PC-3 (cell line): Measurements from ENCODE around the gene RAB20. TPM values are rescaled to one million over a fixed set of nuclear protein-coding genes. Genes with fewer than 3 reads are reported as not detected.

Experiments
- ATAC-seq: fragments of 200-7000 bp; cut with Tn5 transposase; 2 replicates; pipeline ENCODE4 v1.9.1; 2020; ENCODE audit warnings: mild to moderate bottlenecking, moderate library complexity
- BruUV-seq: library from RNA; stranded (reverse); fragments of 400-500 nt; replicated peaks from 2 replicates; lab custom pipeline; 2021; lab: Mats Ljungman, UMichigan
- CTCF ChIA-PET: fragments of 300-600 bp; sonication (Branson Sonifier 250); formaldehyde crosslinking; loops from one replicate; lab custom pipeline; 2022; ENCODE audit warnings: antibody characterized with exemption; lab: Charles Lee
- POLR2A ChIA-PET: fragments of 300-600 bp; sonication (Branson Sonifier 250); formaldehyde crosslinking; loops from one replicate; lab custom pipeline; 2022; ENCODE audit warnings: antibody characterized with exemption; ENCODE audit not compliant: unreplicated experiment; lab: Charles Lee
- DNase-seq: peaks from one replicate; pipeline ENCODE4 v3.0.0-alpha.2; 2015
- H2AFZ ChIP-seq: fragments of 300-600 bp; sonication (generic); 2 replicates; pipeline ENCODE4 v1.6.0; 2016; ENCODE audit warnings: antibody characterized with exemption, low read length
- H3F3A ChIP-seq: fragments of 300-600 bp; sonication (generic); one replicate; pipeline ENCODE4 v1.6.0; 2017; ENCODE audit warnings: antibody characterized with exemption, low read length, control low read depth, mild to moderate bottlenecking; ENCODE audit not compliant: unreplicated experiment
- H3K27ac ChIP-seq: fragments of 300-600 bp; sonication (generic); 2 replicates; pipeline ENCODE4 v1.5.1; 2016; ENCODE audit warnings: mild to moderate bottlenecking, low read length
- H3K27me3 ChIP-seq: fragments of 300-600 bp; sonication (generic); 2 replicates; pipeline ENCODE4 v1.6.1; 2016; ENCODE audit warnings: low read length, mixed read lengths
- H3K36me3 ChIP-seq: fragments of 300-600 bp; sonication (generic); 2 replicates; pipeline ENCODE4 v1.6.1; 2016; ENCODE audit warnings: low read depth, mixed run types, low read length, mixed read lengths
- H3K4me1 ChIP-seq: fragments of 300-600 bp; sonication (generic); 2 replicates; pipeline ENCODE4 v1.5.1; 2016; ENCODE audit warnings: low read length; ENCODE audit not compliant: insufficient read depth
- H3K4me2 ChIP-seq: fragments of 300-600 bp; sonication (generic); 2 replicates; pipeline ENCODE4 v1.6.0; 2016; ENCODE audit warnings: low read length
- H3K4me3 ChIP-seq: fragments of 300-600 bp; sonication (generic); 2 replicates; pipeline ENCODE4 v1.5.1; 2016; ENCODE audit warnings: mild to moderate bottlenecking, low read length, mixed read lengths
- H3K79me2 ChIP-seq: fragments of 300-600 bp; sonication (generic); 2 replicates; pipeline ENCODE4 v1.6.1; 2017; ENCODE audit warnings: low read length, mixed read lengths
- H3K9ac ChIP-seq: fragments of 300-600 bp; sonication (generic); 2 replicates; pipeline ENCODE4 v1.6.0; 2016; ENCODE audit warnings: mild to moderate bottlenecking, low read length
- H3K9me2 ChIP-seq: fragments of 300-600 bp; sonication (generic); replicated peaks from 2 replicates; pipeline ENCODE4 v1.6.1; 2016; ENCODE audit warnings: mixed run types, low read length, mixed read lengths
- H3K9me3 ChIP-seq: fragments of 300-600 bp; sonication (generic); 2 replicates; pipeline ENCODE4 v1.6.1; 2016; ENCODE audit warnings: low read length, mixed read lengths
- H4K20me1 ChIP-seq: fragments of 300-600 bp; sonication (generic); 2 replicates; pipeline ENCODE4 v1.6.1; 2016; ENCODE audit warnings: low read length, mixed read lengths
- EZH2 ChIP-seq: fragments of 300-600 bp; sonication (generic); IDR thresholded peaks from one replicate; pipeline ENCODE4 v1.6.1; 2017; ENCODE audit warnings: antibody characterized with exemption, mild to moderate bottlenecking, low read length; ENCODE audit not compliant: unreplicated experiment
- EZH2phosphoT487 ChIP-seq: fragments of 300-600 bp; sonication (generic); IDR thresholded peaks from 2 replicates; pipeline ENCODE4 v1.6.1; 2018; ENCODE audit warnings: mild to moderate bottlenecking, antibody characterized with exemption, low read length, borderline replicate concordance
- intact Hi-C: fragments of 100-400 bp; cut with micrococcal nuclease; formaldehyde crosslinking; loops from 2 replicates; pipeline ENCODE4 v1.9.0; 2023
- total RNA-seq: library from RNA; depleted of rRNA; stranded (reverse); fragments of >200 nt; gene quantifications from 2 replicates; pipeline ENCODE4 v1.2.3, GENCODE V29; 2014
- TF ChIP-seq, protein P1 (sequence below): fragments of 300-600 bp; sonication (generic); conservative IDR thresholded peaks from 2 replicates; pipeline ENCODE4 v1.5.1; 2017; ENCODE audit warnings: antibody characterized with exemption, low read depth, mild to moderate bottlenecking, low read length

The RAB20 gene
- total RNA-seq, 1 experiment from 2014 or later: 22.9 TPM

DNA sequence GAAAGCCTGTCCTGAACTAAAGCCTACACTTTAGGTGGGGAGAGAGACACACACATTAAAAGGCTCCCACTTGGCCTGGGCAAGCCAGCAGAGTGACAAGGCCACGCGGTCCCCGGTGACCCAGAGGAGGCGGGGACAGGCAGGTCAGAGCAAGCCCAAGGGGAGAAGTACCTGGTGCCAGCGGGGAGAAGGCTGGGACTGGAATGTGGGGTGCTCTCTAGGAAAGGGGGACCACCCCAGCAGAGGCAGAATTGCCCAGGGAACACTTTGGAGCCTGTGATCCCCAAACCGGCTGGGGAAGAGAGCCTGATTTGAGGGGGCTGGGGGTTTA lies 82.3 kb downstream of the RAB20 start:
- DNase-seq (no peak), ATAC-seq (no peak)
- H3K4me1 ChIP-seq: no peaks in the 10 kb centered on the region
- no peaks in the 10 kb centered on the region for H3K36me3 ChIP-seq
- ChIA-PET POLR2A (no interaction called here), CTCF (no interaction called here)
- no peaks in the 10 kb centered on the region for H3F3A ChIP-seq
- no peaks in the 10 kb centered on the region for H3K9me3 ChIP-seq
- TF ChIP-seq EZH2: no peak
- no peak for TF ChIP-seq EZH2phosphoT487
- TF ChIP-seq, protein P1, sequence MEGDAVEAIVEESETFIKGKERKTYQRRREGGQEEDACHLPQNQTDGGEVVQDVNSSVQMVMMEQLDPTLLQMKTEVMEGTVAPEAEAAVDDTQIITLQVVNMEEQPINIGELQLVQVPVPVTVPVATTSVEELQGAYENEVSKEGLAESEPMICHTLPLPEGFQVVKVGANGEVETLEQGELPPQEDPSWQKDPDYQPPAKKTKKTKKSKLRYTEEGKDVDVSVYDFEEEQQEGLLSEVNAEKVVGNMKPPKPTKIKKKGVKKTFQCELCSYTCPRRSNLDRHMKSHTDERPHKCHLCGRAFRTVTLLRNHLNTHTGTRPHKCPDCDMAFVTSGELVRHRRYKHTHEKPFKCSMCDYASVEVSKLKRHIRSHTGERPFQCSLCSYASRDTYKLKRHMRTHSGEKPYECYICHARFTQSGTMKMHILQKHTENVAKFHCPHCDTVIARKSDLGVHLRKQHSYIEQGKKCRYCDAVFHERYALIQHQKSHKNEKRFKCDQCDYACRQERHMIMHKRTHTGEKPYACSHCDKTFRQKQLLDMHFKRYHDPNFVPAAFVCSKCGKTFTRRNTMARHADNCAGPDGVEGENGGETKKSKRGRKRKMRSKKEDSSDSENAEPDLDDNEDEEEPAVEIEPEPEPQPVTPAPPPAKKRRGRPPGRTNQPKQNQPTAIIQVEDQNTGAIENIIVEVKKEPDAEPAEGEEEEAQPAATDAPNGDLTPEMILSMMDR: no peak
- intact Hi-C loops: no loop called here
- no peaks in the 10 kb centered on the region for H3K79me2 ChIP-seq
- H2AFZ ChIP-seq: no peak overlapping the region
- no peak overlapping the region for H3K4me3 ChIP-seq
- BruUV-seq: no TSS peak
- H3K9ac ChIP-seq: no peak overlapping the region
- no peak overlapping the region for H3K4me2 ChIP-seq
- H4K20me1 ChIP-seq: no peaks in the 10 kb centered on the region
- no peaks in the 10 kb centered on the region for H3K27me3 ChIP-seq
- H3K27ac ChIP-seq: no peak overlapping the region
- H3K9me2 ChIP-seq: no peaks in the 10 kb centered on the region

DNA sequence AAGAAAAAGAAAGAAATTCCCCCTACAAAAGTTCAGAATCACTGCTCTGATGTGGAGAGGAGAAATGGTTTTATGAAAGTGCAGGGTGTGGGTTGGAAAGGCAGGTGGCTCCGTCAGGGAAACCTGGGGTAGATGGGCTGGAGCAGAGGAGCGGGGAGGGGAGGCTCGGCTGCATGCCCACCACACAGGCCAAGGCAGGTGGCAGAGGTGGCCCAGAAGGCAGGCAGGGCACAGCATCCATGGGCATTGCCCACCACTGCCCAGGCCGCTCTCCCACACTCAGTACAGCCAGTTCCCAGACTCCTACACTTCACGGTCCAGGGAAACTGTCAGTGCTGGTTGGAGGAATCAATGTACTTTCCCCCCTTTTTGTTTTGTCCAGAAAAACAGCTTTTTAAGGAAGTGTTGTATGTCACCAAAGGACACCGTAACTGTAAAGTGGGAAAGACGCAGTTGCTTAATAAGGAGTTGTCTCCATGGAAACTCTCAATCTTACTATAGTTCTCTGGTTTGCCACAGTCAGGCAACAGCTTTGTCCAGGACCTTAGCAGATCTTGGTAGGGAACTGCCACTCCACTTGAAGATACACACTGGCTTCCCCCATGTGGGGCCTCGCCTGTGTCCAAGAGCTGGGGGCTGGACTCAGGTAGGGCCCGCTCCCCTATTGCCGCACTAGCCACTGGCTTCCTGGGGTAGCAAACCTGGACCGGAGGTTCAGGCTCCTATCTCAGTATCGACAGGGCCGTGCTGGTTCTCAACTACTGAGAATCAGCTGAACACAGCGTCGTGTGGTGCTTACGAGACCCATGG lies 82.9 kb downstream of the RAB20 start:
- Histone ChIP-seq H3K9me3 (no peaks in the 10 kb centered on the region), H2AFZ (no peak overlapping the region), H3K79me2 (no peaks in the 10 kb centered on the region), H3K4me1 (no peaks in the 10 kb centered on the region), H3K9ac (no peak overlapping the region), H3K4me3 (no peak overlapping the region), H3K4me2 (no peak overlapping the region), H3K9me2 (no peaks in the 10 kb centered on the region), H4K20me1 (no peaks in the 10 kb centered on the region), H3F3A (no peaks in the 10 kb centered on the region), H3K27ac (no peak overlapping the region), H3K27me3 (no peaks in the 10 kb centered on the region), H3K36me3 (no peaks in the 10 kb centered on the region)
- BruUV-seq: no TSS peak
- intact Hi-C loops: no loop called here
- DNase-seq (no peak), ATAC-seq (no peak)
- ChIA-PET CTCF (no interaction called here), POLR2A (no interaction called here)
- TF ChIP-seq EZH2: no peak
- TF ChIP-seq, protein P1: no peak
- no peak for TF ChIP-seq EZH2phosphoT487

DNA sequence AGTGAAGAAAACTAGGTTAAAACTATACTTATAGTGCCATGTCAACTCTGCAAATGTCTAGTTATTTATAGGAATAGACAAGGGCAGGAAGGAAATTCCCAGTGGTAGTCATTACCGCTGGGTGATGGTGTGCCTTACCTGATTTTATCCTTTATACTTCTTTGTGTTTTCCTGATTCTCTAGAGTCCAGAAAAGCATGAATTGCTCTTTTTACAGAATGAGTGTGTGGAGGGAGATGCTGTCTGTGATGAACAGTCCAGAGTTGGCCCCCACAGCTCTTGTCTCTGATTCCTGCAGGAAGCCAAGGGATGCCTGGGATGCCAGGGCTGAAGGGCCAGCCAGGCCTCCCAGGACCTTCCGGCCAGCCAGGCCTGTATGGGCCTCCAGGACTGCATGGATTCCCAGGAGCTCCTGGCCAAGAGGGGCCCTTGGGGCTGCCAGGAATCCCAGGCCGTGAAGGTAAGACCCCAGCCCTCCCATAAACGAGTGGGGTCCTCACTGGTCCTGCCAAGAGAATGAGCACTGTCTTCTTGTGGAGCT lies 83.7 kb downstream of the RAB20 start:
- no peaks in the 10 kb centered on the region for H3K9me3 ChIP-seq
- H3K27ac ChIP-seq: no peak overlapping the region
- intact Hi-C loops: no loop called here
- H4K20me1 ChIP-seq: no peaks in the 10 kb centered on the region
- TF ChIP-seq EZH2phosphoT487 (no peak), EZH2 (no peak)
- TF ChIP-seq, protein P1: no peak
- H3K36me3 ChIP-seq: no peaks in the 10 kb centered on the region
- H3K4me1 ChIP-seq: no peaks in the 10 kb centered on the region
- BruUV-seq: no TSS peak
- no peak overlapping the region for H3K4me3 ChIP-seq
- DNase-seq (no peak), ATAC-seq (no peak)
- H3K27me3 ChIP-seq: no peaks in the 10 kb centered on the region
- H2AFZ ChIP-seq: no peak overlapping the region
- ChIA-PET POLR2A (no interaction called here), CTCF (no interaction called here)
- H3K9me2 ChIP-seq: no peaks in the 10 kb centered on the region
- H3K9ac ChIP-seq: no peak overlapping the region
- no peaks in the 10 kb centered on the region for H3K79me2 ChIP-seq
- H3F3A ChIP-seq: no peaks in the 10 kb centered on the region
- no peak overlapping the region for H3K4me2 ChIP-seq
